HG03469 (cell line): Measurements from ENCODE around the gene GDPD1.
"Not testable (repeated sequence)": the region's sequence is repeated elsewhere in the genome, so short reads cannot be mapped to it uniquely, and the experiment has no call there.

Source experiments
- ATAC-seq: cut with Tn5 transposase; IDR thresholded peaks from one replicate; pipeline ENCODE4 v1.9.1; 2021; ENCODE audit warnings: mild to moderate bottlenecking, moderate library complexity, moderate number of reproducible peaks; ENCODE audit not compliant: unreplicated experiment

GDPD1 gene

DNA sequence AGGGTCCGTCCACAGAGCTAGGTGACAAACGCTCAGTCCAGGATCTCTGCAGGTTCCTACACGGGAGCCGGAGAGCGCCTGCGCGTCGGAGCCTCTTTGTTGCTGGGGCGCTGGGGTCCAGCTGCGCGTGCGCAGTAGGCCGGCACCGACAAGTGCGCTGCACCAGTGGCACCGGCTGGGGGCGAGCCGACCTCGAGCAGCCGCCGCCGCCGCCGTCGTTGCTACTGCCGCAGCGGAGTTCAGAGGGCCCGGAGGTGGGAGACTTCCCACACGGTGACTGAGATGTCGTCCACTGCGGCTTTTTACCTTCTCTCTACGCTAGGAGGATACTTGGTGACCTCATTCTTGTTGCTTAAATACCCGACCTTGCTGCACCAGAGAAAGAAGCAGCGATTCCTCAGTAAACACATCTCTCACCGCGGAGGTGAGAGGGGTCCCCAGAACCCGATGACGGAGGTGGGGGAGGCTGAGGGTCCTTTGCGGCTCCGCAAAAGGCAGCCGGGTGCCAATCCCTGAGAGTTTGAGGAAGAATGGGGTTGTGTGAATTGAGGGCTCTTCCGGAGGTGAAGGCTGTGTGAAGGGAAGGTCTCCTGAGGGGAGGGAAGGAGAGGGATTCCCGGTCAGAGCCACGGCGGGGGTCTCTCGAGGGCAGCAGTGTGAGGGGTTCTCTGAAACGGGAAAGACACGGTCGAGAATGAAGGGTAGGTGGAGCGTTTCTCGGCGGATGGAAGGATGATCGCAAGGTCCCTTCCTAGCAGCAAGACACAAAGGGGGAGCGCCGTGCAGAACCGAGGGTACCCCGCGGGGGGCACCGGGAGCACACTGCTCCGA, at the start of gene GDPD1:
Gene GDPD1, plus strand, starts transcription at position 184 of the 831 bp plus-strand sequence. Its CDS starts 99 bp downstream, at position 283.
- ATAC-seq: peak; percentile 78

DNA sequence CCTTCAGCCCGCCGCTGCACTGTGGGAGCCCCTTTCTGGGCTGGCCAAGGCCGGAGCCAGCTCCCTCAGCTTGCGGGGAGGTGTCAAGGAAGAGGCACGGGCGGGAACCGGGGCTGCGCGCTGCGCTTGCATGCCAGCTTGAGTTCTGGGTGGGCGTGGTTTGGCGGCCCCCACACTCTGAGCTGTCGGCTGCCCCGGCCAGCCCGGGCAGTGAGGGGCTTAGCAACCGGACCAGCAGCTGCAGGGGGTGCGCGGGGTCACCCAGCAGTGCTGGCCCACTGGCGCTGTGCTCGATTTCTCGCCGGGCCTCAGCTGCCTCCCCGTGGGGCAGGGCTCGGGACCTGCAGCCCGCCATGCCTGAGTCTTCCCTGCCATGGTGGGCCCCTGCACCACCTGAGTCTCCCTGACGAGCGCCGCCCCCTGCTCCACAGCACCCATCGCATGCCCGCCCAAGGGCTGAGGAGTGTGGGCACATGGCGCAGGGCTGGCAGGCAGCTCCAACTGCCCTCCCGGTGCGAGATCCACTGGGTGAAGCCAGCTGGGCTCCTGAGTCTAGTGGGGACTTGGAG, 47.8 kb upstream of the GDPD1 start:
- no peak for ATAC-seq

DNA sequence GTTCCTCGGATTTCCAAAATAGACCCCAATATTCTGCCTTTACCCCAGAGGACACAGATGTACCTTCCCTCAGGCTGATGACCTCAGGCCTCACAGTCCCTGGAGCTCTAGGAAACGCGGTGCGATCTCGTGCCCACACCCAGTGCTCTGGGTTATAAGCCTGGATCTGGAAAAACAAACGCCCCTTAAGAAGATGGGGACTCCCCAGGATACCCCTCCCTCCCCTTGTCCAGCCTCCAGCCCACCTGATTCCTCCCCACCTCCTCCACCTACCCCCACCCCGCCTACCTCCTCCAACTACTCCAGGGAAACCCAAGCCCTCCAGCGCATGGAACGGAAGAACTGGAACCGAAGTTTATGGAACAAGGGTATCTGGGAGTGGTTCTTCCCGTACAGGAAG, 45.6 kb upstream of the GDPD1 start:
- ATAC-seq: no peak

DNA sequence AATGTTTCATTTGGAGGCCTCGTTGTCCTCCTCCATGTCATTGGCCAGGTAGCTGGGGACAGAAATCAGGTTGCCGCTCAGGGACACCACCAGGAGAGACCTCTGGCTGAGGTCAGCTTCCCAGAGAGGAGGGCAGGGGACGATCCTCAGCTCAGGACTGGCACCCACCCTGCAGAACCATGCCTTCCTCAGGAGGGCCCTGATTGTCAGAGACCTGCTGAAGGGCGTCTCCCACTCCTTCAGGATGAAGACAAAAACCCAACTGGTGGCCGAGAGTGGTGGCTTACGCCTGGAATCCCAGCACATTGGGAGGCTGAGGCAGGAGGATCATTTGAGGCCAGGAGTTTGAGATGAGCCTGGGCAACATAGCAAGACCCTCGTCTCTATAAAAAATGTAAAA, 45.2 kb upstream of the GDPD1 start:
- ATAC-seq: no peak

DNA sequence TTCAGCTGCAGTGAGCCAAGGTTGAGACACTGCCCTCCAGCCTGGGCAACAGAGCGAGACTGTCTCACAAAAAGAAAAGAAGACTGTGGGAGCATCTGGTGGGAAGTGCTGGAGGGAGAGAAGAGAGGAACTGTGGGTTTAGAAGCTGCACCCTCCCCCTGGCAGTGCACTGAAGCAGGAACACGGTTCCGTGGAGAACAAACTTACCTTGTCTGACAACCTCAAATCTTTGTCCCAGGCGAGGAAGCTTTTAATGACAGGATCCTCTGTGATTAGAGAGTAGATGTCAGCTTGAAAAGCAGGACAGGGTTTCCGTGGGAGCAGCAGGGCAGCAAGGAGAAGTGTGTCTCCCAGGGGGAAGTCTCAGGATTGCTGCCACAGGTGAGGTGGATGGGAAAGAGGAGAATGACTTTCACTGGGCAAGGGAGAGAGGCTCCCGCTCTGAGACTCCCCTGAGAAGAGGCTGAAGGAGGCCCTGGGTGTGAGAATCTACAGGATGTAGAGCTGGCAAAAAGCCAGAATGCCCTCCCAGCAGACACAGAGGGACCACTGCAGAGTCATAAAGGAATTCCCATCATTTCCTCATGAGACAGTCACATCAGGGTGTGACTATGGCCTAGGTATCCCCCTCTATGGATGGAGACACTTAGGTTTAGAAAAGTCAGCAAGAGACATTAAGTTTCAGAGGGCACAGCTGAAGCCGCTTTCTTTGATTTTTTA, 41.9 kb upstream of the GDPD1 start:
- no peak for ATAC-seq

DNA sequence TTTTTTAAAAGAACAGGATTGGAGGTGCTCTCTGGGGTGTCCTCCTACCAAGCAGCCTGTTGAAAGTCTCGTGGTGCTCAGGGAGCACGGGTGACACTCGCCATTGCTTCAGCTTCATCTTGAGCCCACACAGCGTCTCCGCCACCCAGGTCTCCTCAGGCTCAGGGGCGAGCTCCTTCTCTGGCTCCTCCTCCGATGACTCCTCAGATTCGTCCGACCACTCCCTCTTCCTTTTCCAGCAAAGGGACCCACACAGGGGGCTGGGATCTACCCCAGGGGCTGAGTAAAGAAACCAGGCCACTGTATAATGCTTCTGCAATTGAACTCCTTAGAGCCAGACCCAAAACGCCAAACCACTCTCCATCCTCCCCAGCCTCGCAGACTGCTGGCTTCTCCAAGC, 40.7 kb upstream of the GDPD1 start:
- not testable (repeated sequence) for ATAC-seq

DNA sequence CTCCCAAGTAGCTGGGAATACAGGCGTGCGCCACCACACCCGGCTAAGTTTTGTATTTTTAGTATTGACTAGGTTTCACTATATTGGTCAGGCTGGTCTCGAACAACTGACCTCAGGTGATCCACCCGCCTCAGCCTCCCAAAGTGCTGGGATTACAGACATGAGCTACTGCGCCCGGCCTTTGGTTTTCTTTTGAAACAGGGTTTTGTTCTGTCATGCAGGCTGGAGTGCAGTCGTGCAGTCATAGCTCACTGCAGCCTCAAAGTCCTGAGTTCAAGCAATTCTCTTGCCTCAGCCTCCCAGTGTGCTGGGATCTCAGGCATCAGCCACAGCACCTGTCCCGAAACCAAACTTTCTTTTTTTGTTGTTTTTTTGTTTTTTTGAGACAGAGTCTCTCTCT, 39.7 kb upstream of the GDPD1 start:
- ATAC-seq: no peak

DNA sequence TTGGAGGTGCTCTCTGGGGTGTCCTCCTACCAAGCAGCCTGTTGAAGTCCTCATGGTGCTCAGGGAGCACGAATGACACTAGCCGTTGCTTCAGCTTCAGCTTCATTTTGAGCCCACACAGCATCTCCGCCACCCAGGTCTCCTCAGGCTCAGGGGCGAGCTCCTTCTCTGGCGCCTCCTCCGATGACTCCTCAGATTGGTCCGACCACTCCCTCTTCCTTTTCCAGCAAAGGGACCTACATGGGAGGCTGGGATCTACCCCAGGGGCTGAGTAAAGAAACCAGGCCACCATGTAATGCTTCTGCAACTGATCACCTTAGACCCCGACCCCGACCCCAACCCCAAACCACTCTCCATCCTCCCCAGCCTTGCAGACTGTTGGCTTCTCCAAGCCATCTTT, 38.8 kb upstream of the GDPD1 start:
- ATAC-seq: no peak

DNA sequence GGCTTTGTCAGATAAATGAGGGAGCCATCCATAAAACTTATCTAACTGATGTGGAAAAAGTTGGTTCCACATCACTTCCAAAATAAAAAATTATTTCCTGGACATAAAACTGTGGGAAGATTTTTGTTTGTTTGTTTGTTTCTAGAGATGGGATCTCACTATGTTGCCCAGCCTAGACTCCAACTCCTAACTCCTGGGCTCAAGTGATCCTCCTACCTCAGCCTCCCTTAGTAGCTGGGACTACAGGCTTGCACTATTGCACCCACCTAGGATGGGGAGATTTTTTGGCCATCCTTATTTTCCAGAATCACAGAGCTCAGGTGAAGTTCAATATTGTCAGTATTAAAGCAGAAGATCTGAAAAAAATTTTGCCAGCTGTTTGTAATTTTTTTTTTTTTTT, 34.3 kb upstream of the GDPD1 start:
- ATAC-seq: no peak

DNA sequence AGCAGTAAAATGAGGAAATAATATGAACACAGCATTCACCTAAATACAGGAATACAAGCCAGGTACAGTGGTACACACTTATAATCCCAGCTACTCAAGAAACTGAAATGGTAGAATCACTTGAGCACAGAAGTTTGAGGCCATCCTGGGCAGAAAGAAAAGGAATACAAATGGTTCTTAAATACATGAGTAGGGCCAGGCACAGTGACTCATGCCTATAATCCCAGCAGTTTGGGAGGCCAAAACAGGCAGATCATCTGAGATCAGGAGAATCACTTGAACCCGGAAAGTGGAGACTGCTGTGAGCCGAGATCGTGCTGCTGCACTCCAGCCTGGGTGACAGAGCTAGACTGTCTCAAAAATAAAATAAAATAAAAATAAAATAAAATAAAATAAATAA, 33.5 kb upstream of the GDPD1 start:
- ATAC-seq: no peak

DNA sequence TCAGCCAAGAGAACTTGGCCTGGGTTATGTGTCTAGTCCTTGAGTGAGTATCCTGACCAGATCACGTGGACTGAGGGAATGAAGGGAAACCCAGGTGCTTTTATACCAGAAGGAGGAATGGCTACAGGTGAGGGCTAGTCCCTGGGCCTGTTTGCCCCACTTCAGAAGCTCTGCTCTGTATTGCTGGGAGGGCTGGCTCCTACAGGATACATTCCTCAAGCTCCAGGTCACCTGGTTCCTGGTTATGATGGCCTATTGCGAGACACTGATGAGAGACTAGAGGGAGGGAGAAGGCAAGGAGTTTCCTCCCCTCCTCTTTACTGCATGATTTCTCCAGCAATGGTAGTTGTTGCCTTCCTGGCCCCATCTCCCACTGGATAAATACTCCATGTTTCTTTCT, 29.5 kb upstream of the GDPD1 start:
- no peak for ATAC-seq

DNA sequence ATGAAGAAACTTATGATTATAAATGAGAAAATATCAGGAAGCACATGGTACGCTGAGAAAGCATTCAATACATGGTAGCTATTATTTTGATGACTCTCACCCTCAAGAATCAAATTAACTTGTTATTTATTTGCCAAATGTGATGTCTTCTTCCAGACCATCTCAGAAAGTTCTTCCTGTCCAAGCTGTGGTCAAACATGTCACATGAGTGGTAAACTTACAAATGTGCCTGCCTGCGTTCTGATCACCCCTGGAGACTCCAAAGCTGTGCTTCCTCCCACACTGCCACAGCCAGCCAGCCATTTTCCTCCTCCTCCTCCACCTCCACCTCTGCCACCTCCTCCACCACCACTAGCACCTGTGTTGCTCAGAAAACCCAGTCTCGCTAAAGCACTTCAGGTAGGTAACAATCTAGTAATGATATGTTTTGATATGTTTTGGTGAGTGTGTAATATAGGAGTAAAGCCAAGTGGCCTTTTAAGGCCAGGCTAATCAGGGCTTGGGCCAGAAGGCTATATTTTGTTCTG, 26.9 kb upstream of the GDPD1 start:
- no peak for ATAC-seq

DNA sequence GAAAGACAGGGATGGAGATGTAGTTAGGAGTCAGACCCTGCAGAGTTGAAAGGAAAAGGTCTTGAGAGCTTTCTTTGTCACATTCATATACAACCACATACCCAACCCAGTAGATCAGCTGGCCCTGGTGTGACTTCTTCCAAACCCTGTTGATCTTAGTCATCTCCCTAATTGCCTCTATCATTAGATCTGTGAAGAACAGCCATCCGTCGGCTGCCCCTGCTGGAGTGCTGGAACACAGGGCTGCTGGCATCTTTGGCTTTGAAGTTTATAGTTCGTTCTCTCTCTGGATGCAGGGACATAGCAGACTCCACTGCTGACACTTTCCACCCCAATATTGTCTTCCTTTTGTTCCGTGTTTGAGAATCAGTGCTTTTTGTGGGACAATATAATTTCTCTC, 20.9 kb upstream of the GDPD1 start:
- ATAC-seq: no peak

DNA sequence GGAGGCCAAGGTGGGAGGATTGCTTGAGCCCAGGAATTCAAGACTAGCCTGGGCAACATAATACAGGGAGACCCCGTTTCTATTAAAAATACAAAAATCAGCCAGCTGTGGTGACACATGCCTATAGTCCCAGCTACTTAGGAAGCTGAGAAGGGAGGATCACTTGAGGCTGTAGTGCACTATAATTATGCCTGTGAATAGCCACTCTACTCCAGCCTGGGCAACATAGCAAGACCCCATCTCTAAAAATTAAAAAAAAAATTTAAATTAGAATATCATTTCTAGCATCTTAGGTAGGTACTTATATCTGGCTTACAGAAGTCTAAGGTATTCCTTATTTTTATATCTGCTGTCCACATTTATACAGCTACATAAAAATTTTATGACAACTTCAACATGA, 18.0 kb upstream of the GDPD1 start:
- no peak for ATAC-seq

DNA sequence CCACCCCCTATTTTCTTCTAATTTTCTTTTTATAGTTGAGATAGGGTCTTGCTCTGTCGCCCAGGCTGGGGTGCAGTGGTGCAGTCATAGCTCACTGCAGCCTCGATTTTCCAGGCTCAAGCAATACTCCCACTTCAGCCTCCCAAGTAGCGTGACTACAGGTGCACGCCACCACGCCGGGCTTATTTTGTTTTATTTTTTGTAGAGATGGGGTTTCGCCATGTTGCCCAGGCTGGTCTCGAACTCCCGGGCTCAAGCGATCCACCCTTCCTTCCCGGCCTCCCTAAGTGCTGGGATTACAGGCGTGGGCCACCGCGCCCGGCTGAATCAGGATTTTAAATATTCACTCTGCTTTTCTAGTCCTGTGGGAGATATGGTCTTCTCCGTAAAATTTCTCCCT, 941 bp upstream of the GDPD1 start:
- ATAC-seq: no peak

DNA sequence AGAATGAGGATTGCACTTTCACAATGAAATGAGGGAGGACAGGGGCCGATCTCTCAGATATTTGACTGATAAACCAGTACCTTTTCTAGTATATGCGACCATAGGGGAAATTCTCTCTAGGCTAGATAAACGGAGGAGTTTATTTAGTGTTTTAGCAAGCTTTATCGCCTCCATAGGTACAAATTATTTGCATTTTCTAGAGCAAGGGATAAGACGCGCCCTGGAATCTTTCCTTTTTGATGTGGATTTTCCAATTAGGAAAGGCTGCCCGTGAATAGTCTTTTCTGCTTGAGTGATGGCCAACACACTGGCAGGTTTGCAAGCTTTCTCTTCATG, 351 bp upstream of the GDPD1 start:
- no peak for ATAC-seq

DNA sequence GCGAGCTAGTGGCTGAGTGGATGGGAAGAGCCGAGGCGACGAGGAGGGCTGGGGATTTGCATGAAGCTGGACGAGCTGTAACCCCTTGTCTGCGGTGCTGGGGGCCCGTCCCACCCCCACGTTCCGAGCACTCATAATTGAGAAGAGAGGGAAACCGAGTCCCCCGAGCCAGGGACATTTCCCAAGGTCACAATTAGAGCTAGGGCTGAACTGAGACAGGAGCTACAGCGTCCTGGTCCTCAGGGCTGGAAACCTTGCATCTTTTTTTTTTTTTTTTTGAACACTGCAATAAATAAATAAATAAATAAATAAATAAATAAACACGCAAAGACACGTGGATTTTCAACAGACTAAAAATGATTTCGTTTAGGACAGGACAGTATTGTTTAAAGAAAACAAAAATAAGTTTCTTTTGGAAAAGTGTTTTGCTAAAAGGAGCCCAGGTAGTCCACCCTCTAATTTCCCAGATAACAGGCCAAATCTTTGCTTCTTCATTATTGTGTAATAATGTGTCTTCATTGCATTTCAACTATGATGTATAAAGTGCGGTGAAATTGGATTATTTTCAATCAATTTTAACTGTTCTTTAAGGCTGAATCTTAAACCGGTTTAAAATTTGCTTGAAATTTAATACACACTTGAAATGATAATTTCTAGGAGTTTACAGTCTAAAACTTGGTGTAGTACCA, 992 bp downstream of the GDPD1 start:
- ATAC-seq: no peak

DNA sequence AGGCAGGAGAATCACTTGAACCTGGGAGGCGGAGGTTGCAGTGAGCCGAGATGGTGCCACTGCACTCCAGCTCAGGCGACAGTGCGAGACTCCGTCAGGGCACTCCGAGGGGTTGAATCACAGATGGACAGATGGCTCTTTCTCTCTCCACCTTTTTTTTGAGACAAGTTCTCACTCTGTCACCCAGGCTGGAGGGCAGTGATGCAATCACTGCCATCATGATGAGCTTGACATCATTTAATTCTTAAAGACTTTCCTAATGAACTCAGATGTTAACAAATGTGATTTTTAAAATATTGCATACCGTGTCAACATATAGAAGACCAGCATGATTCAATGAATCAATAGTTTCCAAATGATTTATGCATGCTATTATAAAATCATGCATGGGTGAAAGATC, 3.5 kb downstream of the GDPD1 start:
- ATAC-seq: no peak

DNA sequence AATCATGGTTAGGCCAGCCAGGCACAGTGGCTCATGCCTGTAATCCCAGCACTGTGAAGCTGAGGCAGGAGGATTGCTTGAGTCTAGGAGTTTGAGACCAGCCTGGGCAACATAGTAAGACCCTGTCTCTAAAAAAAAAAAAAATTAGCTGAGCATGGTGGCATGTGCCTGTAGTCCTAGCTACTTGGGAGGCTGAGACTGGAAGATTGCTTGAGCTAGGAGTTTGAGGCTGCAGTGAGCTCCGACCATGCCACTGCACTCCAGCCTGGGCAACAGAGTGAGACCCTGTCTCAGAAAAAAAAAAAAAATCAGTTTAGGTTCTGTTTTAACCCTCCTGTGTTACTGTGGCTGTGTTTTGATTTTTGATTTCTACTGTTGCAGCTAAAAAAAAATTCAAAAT, 8.3 kb downstream of the GDPD1 start:
- ATAC-seq: not testable (repeated sequence)

DNA sequence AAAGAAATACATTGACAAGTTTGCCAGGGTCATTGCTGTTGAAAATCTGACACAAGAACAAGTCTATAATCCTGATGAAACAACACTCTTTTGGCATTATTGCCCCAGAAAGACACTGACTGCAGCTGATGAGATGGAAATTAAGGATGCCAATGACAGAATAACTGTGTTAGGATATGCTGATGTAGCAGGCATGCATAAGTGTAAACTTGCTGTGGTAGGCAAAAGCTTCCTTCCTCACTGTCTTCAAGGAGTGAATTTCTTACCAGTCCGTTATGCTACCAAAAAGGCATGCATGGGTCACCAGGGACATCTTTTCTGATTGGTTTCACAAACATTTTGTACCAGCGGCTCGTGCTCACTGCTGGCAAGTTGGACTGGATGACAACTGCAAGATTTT, 10.5 kb downstream of the GDPD1 start:
- no peak for ATAC-seq

DNA sequence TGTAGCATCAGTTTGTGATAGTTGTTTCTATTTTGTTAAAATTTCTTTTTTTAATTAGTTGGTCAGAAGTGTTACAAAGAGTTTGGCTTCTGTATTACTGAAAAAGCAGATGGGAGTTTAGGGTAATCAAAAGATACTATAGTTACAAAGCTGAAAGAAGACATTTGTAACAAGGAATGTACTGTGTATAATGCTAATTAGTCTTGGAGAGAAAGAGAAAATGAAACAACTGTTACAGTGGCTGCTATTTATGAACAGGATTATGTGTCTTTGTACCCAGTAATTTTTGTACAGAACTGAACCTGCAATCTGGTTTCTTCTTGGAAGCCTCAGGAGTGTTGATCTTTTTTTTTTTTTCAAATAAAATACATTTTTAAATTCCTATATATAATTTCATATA, 14.3 kb downstream of the GDPD1 start:
- ATAC-seq: no peak
